ENCODE measurements around the gene JMY.
A peak's percentile ranks its signal among the peaks of the same experiment; 100 is the strongest.

JMY gene

GRCh38 chr5:79190235-79190529 is 45.7 kb upstream of the JMY start:
- Histone ChIP-seq H3K18ac (ENCODE audit: low read length) (no peak overlapping the region), H2BK15ac (ENCODE audit: low read length) (no peak overlapping the region), H3K4ac (ENCODE audit: low read length) (no peak overlapping the region), H3K9ac (ENCODE audit: low read depth, low read length, poor library complexity) (no peak overlapping the region), H2AK5ac (ENCODE audit: low read depth, low read length) (no peak overlapping the region), H2BK5ac (ENCODE audit: low read length) (no peak overlapping the region), H4K91ac (ENCODE audit: low read depth, low read length, poor library complexity) (no peak overlapping the region), H3K4me2 (ENCODE audit: insufficient read depth, low read length, poor library complexity, severe bottlenecking) (no peak overlapping the region), H2AFZ (ENCODE audit: low read length) (no peak overlapping the region), H3K4me1 (ENCODE audit: control insufficient read depth in 2 of 2, insufficient read depth in 1 of 2, low read depth in 1 of 2, low read length in 2 of 2) (no peaks in the 10 kb centered on the region), H3K9me3 (replicated peaks in 1 of 2; ENCODE audit: control insufficient read depth in 2 of 2, insufficient read depth in 1 of 2, low read depth in 1 of 2, low read length in 2 of 2) (no peaks in the 10 kb centered on the region), H4K8ac (ENCODE audit: low read depth, low read length) (no peak overlapping the region), H3K36me3 (replicated peaks in 1 of 2; ENCODE audit: control insufficient read depth in 2 of 2, insufficient read depth in 2 of 2, low read length in 2 of 2) (no peaks in the 10 kb centered on the region), H3K27ac (replicated peaks; ENCODE audit: low read length) (no peak overlapping the region), H3K23ac (ENCODE audit: low read depth, low read length, poor library complexity) (no peak overlapping the region), H2BK120ac (ENCODE audit: low read depth, low read length) (no peak overlapping the region), H2BK12ac (ENCODE audit: low read length) (no peak overlapping the region), H3K14ac (ENCODE audit: low read length) (no peak overlapping the region), H3K27me3 (ENCODE audit: control insufficient read depth in 3 of 3, insufficient read depth in 3 of 3, low read depth in 1 of 3, low read length in 3 of 3) (no peaks in the 10 kb centered on the region), H3K4me3 (ENCODE audit: low read length in 2 of 2) (no peak overlapping the region), H3K79me1 (ENCODE audit: low read depth, low read length) (no peaks in the 10 kb centered on the region)
- WGBS, 2 donors (ENCODE audit: extremely low coverage in 2 of 2, insufficient read length in 2 of 2, insufficient replicate concordance in 1 of 2), result no CpG with 5 or more reads among the region's 2 CpGs
- DNase-seq (ENCODE audit: low spot score), result no peak

GRCh38 chr5:79191457-79191856 is 44.5 kb upstream of the JMY start:
- Histone ChIP-seq H2BK12ac (ENCODE audit: low read length) (no peak overlapping the region), H3K9me3 (replicated peaks in 1 of 2; ENCODE audit: control insufficient read depth in 2 of 2, insufficient read depth in 1 of 2, low read depth in 1 of 2, low read length in 2 of 2) (no peaks in the 10 kb centered on the region), H3K27ac (replicated peaks; ENCODE audit: low read length) (no peak overlapping the region), H2BK5ac (ENCODE audit: low read length) (no peak overlapping the region), H3K27me3 (ENCODE audit: control insufficient read depth in 3 of 3, insufficient read depth in 3 of 3, low read depth in 1 of 3, low read length in 3 of 3) (no peaks in the 10 kb centered on the region), H2BK15ac (ENCODE audit: low read length) (no peak overlapping the region), H3K9ac (ENCODE audit: low read depth, low read length, poor library complexity) (no peak overlapping the region), H4K8ac (ENCODE audit: low read depth, low read length) (no peak overlapping the region), H2AK5ac (ENCODE audit: low read depth, low read length) (no peak overlapping the region), H3K4me1 (ENCODE audit: control insufficient read depth in 2 of 2, insufficient read depth in 1 of 2, low read depth in 1 of 2, low read length in 2 of 2) (no peaks in the 10 kb centered on the region), H3K79me1 (ENCODE audit: low read depth, low read length) (no peaks in the 10 kb centered on the region), H2BK120ac (ENCODE audit: low read depth, low read length) (no peak overlapping the region), H2AFZ (ENCODE audit: low read length) (no peak overlapping the region), H3K18ac (ENCODE audit: low read length) (no peak overlapping the region), H4K91ac (ENCODE audit: low read depth, low read length, poor library complexity) (no peak overlapping the region), H3K14ac (ENCODE audit: low read length) (no peak overlapping the region), H3K4me2 (ENCODE audit: insufficient read depth, low read length, poor library complexity, severe bottlenecking) (no peak overlapping the region), H3K4ac (ENCODE audit: low read length) (no peak overlapping the region), H3K36me3 (replicated peaks in 1 of 2; ENCODE audit: control insufficient read depth in 2 of 2, insufficient read depth in 2 of 2, low read length in 2 of 2) (no peaks in the 10 kb centered on the region), H3K4me3 (ENCODE audit: low read length in 2 of 2) (no peak overlapping the region), H3K23ac (ENCODE audit: low read depth, low read length, poor library complexity) (no peak overlapping the region)
- DNase-seq (ENCODE audit: low spot score), result no peak
- WGBS, 2 donors (ENCODE audit: extremely low coverage in 2 of 2, insufficient read length in 2 of 2, insufficient replicate concordance in 1 of 2), result no CpG with 5 or more reads among the region's 6 CpGs

- no peaks in the 10 kb centered on the region for H3K79me1 ChIP-seq (ENCODE audit: low read depth, low read length)
- no peak overlapping the region for H2AK5ac ChIP-seq (ENCODE audit: low read depth, low read length)
- H3K4me3 ChIP-seq (ENCODE audit: low read length in 2 of 2), result no peak overlapping the region
- no peak overlapping the region for H2BK15ac ChIP-seq (ENCODE audit: low read length)
- no peak overlapping the region for H3K9ac ChIP-seq (ENCODE audit: low read depth, low read length, poor library complexity)
- no peak overlapping the region for H2BK5ac ChIP-seq (ENCODE audit: low read length)
- H3K9me3 ChIP-seq (replicated peaks in 1 of 2; ENCODE audit: control insufficient read depth in 2 of 2, insufficient read depth in 1 of 2, low read depth in 1 of 2, low read length in 2 of 2), result no peaks in the 10 kb centered on the region
- no peak overlapping the region for H3K23ac ChIP-seq (ENCODE audit: low read depth, low read length, poor library complexity)
- no peak overlapping the region for H4K8ac ChIP-seq (ENCODE audit: low read depth, low read length)
- H3K4me2 ChIP-seq (ENCODE audit: insufficient read depth, low read length, poor library complexity, severe bottlenecking), result no peak overlapping the region
- H3K27ac ChIP-seq (replicated peaks; ENCODE audit: low read length), result no peak overlapping the region
- no CpG with 5 or more reads among the region's 4 CpGs for WGBS, 2 donors (ENCODE audit: extremely low coverage in 2 of 2, insufficient read length in 2 of 2, insufficient replicate concordance in 1 of 2)
- H3K36me3 ChIP-seq (replicated peaks in 1 of 2; ENCODE audit: control insufficient read depth in 2 of 2, insufficient read depth in 2 of 2, low read length in 2 of 2), result no peaks in the 10 kb centered on the region
- H4K91ac ChIP-seq (ENCODE audit: low read depth, low read length, poor library complexity), result no peak overlapping the region
- DNase-seq (ENCODE audit: low spot score), result no peak
- H3K4ac ChIP-seq (ENCODE audit: low read length), result no peak overlapping the region
- no peak overlapping the region for H2BK120ac ChIP-seq (ENCODE audit: low read depth, low read length)
- no peaks in the 10 kb centered on the region for H3K27me3 ChIP-seq (ENCODE audit: control insufficient read depth in 3 of 3, insufficient read depth in 3 of 3, low read depth in 1 of 3, low read length in 3 of 3)
- H3K18ac ChIP-seq (ENCODE audit: low read length), result peak overlapping the region; percentile 51
- no peaks in the 10 kb centered on the region for H3K4me1 ChIP-seq (ENCODE audit: control insufficient read depth in 2 of 2, insufficient read depth in 1 of 2, low read depth in 1 of 2, low read length in 2 of 2)
- no peak overlapping the region for H3K14ac ChIP-seq (ENCODE audit: low read length)
- H2AFZ ChIP-seq (ENCODE audit: low read length), result no peak overlapping the region
- H2BK12ac ChIP-seq (ENCODE audit: low read length), result no peak overlapping the region
These were observed 42.3 kb upstream of the JMY start for GRCh38 chr5:79193643-79194042.

- Histone ChIP-seq H3K23ac (ENCODE audit: low read depth, low read length, poor library complexity) (no peak overlapping the region), H4K91ac (ENCODE audit: low read depth, low read length, poor library complexity) (no peak overlapping the region), H2BK120ac (ENCODE audit: low read depth, low read length) (no peak overlapping the region), H2BK5ac (ENCODE audit: low read length) (no peak overlapping the region), H3K27me3 (ENCODE audit: control insufficient read depth in 3 of 3, insufficient read depth in 3 of 3, low read depth in 1 of 3, low read length in 3 of 3) (no peaks in the 10 kb centered on the region), H3K4me3 (ENCODE audit: low read length in 2 of 2) (no peak overlapping the region), H3K4me2 (ENCODE audit: insufficient read depth, low read length, poor library complexity, severe bottlenecking) (no peak overlapping the region), H2BK12ac (ENCODE audit: low read length) (no peak overlapping the region), H2AFZ (ENCODE audit: low read length) (no peak overlapping the region), H3K18ac (ENCODE audit: low read length) (no peak overlapping the region), H3K4me1 (ENCODE audit: control insufficient read depth in 2 of 2, insufficient read depth in 1 of 2, low read depth in 1 of 2, low read length in 2 of 2) (peaks cover 0 to 3% of the 10 kb centered on the region in 2 donors), H2AK5ac (ENCODE audit: low read depth, low read length) (no peak overlapping the region), H2BK15ac (ENCODE audit: low read length) (no peak overlapping the region), H3K4ac (ENCODE audit: low read length) (no peak overlapping the region), H3K36me3 (replicated peaks in 1 of 2; ENCODE audit: control insufficient read depth in 2 of 2, insufficient read depth in 2 of 2, low read length in 2 of 2) (no peaks in the 10 kb centered on the region), H4K8ac (ENCODE audit: low read depth, low read length) (no peak overlapping the region), H3K9ac (ENCODE audit: low read depth, low read length, poor library complexity) (no peak overlapping the region), H3K27ac (replicated peaks; ENCODE audit: low read length) (no peak overlapping the region), H3K9me3 (replicated peaks in 1 of 2; ENCODE audit: control insufficient read depth in 2 of 2, insufficient read depth in 1 of 2, low read depth in 1 of 2, low read length in 2 of 2) (no peaks in the 10 kb centered on the region), H3K79me1 (ENCODE audit: low read depth, low read length) (no peaks in the 10 kb centered on the region), H3K14ac (ENCODE audit: low read length) (no peak overlapping the region)
- WGBS, 2 donors (ENCODE audit: extremely low coverage in 2 of 2, insufficient read length in 2 of 2, insufficient replicate concordance in 1 of 2), result no CpG with 5 or more reads among the region's 3 CpGs
- no peak for DNase-seq (ENCODE audit: low spot score)
These were observed 35.3 kb upstream of the JMY start for GRCh38 chr5:79200573-79201183.
